Left lung (tissue), 10 donors: ENCODE data around the gene CREB3L1. TPM values are rescaled to one million over a fixed set of nuclear protein-coding genes. Genes with fewer than 3 reads are reported as not detected.
A peak's percentile ranks its signal among the peaks of the same experiment; 100 is the strongest.

Experiments used
- ATAC-seq: fragments of 200-7000 bp; cut with Tn5 transposase; one replicate; pipeline ENCODE4 v1.9.1; 2020; ENCODE audit warnings: moderate library complexity
- DNase-seq, 4 donors: peaks; one replicate each; pipeline ENCODE4 v3.0.0-alpha.2; 2013 to 2020
- H3K27ac ChIP-seq, 2 donors: fragments of 200-600 bp; sonication (generic) in 1 of 2; one replicate each; pipeline versions ENCODE4 v1.5.0 to v1.8.0; 2020 to 2021
- H3K27me3 ChIP-seq, 2 donors: fragments of 200-600 bp; sonication (generic) in 1 of 2; one replicate each; pipeline versions ENCODE4 v1.5.0 to v1.8.0; 2020 to 2021
- H3K36me3 ChIP-seq, 2 donors: fragments of 200-600 bp; sonication (generic) in 1 of 2; one replicate each; pipeline versions ENCODE4 v1.5.0 to v1.8.0; 2020 to 2021
- H3K4me1 ChIP-seq, 2 donors: fragments of 200-600 bp; one replicate each; pipeline ENCODE4 v1.8.0; 2021
- H3K4me3 ChIP-seq, 2 donors: fragments of 200-600 bp; sonication (generic) in 1 of 2; one replicate each; pipeline versions ENCODE4 v1.5.0 to v1.8.0; 2020 to 2021; ENCODE audit warnings: mild to moderate bottlenecking in 1 of 2
- H3K9me3 ChIP-seq, 2 donors: fragments of 200-600 bp; sonication (generic) in 1 of 2; one replicate each; pipeline versions ENCODE4 v1.5.0 to v1.8.0; 2020 to 2021
- CTCF ChIP-seq, 2 donors: fragments of 200-600 bp; sonication (generic) in 1 of 2; IDR thresholded peaks; one replicate each; pipeline versions ENCODE4 v1.5.0 to v1.8.0; 2021; ENCODE audit warnings: antibody characterized with exemption in 2 of 2
- intact Hi-C, 2 donors: fragments of 100-400 bp; cut with DNase I; formaldehyde crosslinking; loops; one replicate each; pipeline versions ENCODE4 v1.11.2 to v1.14.2; 2022
- polyA plus RNA-seq, 6 donors: library from polyadenylated mRNA; unstranded; fragments of 120-200 nt; gene quantifications; one replicate each; pipeline ENCODE4 v1.2.1, GENCODE V29; 2013; ENCODE audit not compliant: insufficient read length in 6 of 6
- total RNA-seq, 2 donors: library from RNA; stranded (reverse); fragmentation: NEBNext Ultra II Directional; extraction: Animal tissue kit (Norgen Biotek cat#: 25700); gene quantifications; one replicate each; pipeline ENCODE4 v1.2.1, GENCODE V29; 2021
- donor health status: DM: no; HTN: yes; CAD: no.
- donor health status: DM: no; HTN: no; CAD: no.

CREB3L1 gene
- total and polyA plus RNA-seq, 8 donors: 16.2 to 59.3 (median 26.1) TPM

DNA sequence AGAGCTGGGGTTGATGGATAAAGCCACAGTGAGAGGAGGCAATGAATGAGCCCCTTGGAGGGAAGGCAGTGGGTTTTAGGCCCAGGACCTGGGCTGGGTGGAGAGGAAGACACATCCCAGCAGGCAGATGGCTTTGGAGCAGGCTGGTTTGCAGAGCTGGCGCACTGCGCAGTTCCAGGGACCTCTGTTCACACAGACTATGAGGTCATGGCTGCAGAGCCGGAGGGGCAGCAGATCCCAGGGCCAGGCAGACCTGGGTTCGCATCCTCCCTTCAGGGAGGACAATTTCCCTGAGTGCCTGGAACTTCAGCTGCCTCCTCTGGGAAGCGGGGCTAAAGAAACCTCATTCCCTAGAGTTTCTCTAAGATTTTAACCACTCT, 41.6 kb downstream of the CREB3L1 start:
- intact Hi-C loops: no loop called here
- TF ChIP-seq CTCF (IDR thresholded peaks at IDR 0.05): no peak
- Histone ChIP-seq H3K27ac (peak overlapping the region; percentile 29 to 83), H3K4me3 (no peak overlapping the region), H3K36me3 (peaks cover 0 to 39% of the 10 kb centered on the region in 2 donors), H3K4me1 (peaks cover 4 to 71% of the 10 kb centered on the region in 2 donors), H3K9me3 (no peaks in the 10 kb centered on the region), H3K27me3 (no peaks in the 10 kb centered on the region)
- no peak for ATAC-seq
- peak in 1 of 4 donors; percentile 59 for DNase-seq

DNA sequence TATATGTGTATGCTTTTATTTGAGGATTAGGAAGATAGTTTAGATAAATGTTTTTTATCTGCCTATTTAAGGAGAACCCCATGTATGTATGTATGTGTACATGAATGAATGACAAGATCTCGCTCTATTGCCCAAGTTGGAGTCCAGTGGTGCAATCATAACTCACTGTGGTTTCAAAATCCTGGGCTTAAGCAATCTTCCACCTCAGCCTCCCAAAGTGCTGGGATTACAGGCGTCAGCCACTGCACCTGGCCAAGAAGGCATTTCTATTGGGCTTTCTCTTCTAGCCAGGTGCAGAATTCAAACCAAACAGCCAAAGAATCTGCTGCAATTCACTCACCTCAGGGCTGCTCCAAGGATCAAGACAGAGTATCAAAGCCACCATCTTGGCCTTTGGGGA, 44.3 kb downstream of the CREB3L1 start:
- intact Hi-C loops: no loop called here
- peaks cover 0 to 28% of the 10 kb centered on the region in 2 donors for H3K36me3 ChIP-seq
- H3K27me3 ChIP-seq: no peaks in the 10 kb centered on the region
- no peak for TF ChIP-seq CTCF (IDR thresholded peaks at IDR 0.05)
- no peak overlapping the region for H3K4me3 ChIP-seq
- H3K4me1 ChIP-seq: peaks cover 4 to 60% of the 10 kb centered on the region in 2 donors
- no peak for ATAC-seq
- no peak for DNase-seq
- H3K27ac ChIP-seq: no peak overlapping the region
- no peaks in the 10 kb centered on the region for H3K9me3 ChIP-seq

- TF ChIP-seq CTCF (IDR thresholded peaks at IDR 0.05): no peak
- Histone ChIP-seq H3K36me3 (peaks cover 0 to 18% of the 10 kb centered on the region in 2 donors), H3K27me3 (no peaks in the 10 kb centered on the region), H3K27ac (no peak overlapping the region), H3K9me3 (no peaks in the 10 kb centered on the region), H3K4me3 (no peak overlapping the region), H3K4me1 (peaks cover 4 to 56% of the 10 kb centered on the region in 2 donors)
- DNase-seq: no peak
- peak; percentile 17 for ATAC-seq
- intact Hi-C loops: no loop called here
Measured at GRCh38 chr11:46322759-46323158, 45.3 kb downstream of the CREB3L1 start.

- H3K27me3 ChIP-seq: peaks cover under 1 to 29% of the 10 kb centered on the region in 2 donors
Measured at GRCh38 chr11:46326813-46327416, 49.5 kb downstream of the CREB3L1 start.

DNA sequence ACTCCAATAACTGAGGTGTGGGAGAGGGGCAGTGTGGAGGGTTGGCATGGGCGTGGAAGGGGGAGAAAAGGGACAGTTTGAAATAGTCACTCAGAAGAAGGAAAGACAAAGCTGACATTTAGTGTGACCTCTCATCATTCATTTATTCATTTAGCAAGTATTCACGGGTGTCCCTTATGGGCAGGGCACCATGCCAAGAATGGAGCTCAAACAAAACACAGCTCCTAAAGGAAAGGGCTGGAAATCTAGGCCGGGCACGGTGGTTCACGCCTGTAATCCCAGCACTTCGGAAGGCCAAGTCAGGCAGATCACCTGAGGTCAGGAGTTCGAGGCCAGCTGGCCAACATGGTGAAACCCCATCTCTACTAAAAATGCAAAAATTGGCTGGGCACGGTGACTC, 50.4 kb downstream of the CREB3L1 start:
- no peak for TF ChIP-seq CTCF (IDR thresholded peaks at IDR 0.05)
- intact Hi-C loops: no loop called here
- peaks cover 5 to 28% of the 10 kb centered on the region in 2 donors for H3K4me1 ChIP-seq
- peaks cover 10 to 38% of the 10 kb centered on the region in 2 donors for H3K27me3 ChIP-seq
- no peak for ATAC-seq
- no peak overlapping the region for H3K4me3 ChIP-seq
- no peaks in the 10 kb centered on the region for H3K9me3 ChIP-seq
- H3K27ac ChIP-seq: no peak overlapping the region
- DNase-seq: no peak
- H3K36me3 ChIP-seq: no peaks in the 10 kb centered on the region

More at GRCh38 chr11:46326813-46327416, 49.5 kb downstream of the CREB3L1 start:
- intact Hi-C loops: no loop called here
- TF ChIP-seq CTCF (IDR thresholded peaks at IDR 0.05): no peak
- no peak overlapping the region for H3K4me3 ChIP-seq
- H3K36me3 ChIP-seq: peaks cover 0 to 3% of the 10 kb centered on the region in 2 donors
- ATAC-seq: no peak
- peaks cover 0 to 25% of the 10 kb centered on the region in 2 donors for H3K4me1 ChIP-seq
- no peak overlapping the region for H3K27ac ChIP-seq
- no peak for DNase-seq
- no peaks in the 10 kb centered on the region for H3K9me3 ChIP-seq
